ENCODE data around the gene GPBP1L1. TPM values are rescaled to one million over a fixed set of nuclear protein-coding genes. Genes with fewer than 3 reads are reported as not detected.

Gene GPBP1L1
- total and polyA plus RNA-seq, 2 of the 13 experiments (the other 11 are each of a cell fraction or from before 2014, with no cell fraction given), result 45.9 to 86.1 TPM

- TF ChIP-seq ZBTB21 (CRISPR knock-in tag; IDR thresholded peaks at IDR 0.05) (0 out of 2 replicates have a peak, but pooled peaks have one; percentile 9), ZNF775 (CRISPR knock-in tag; IDR thresholded peaks at IDR 0.05; ENCODE audit: borderline replicate concordance) (no peak), ZNF513 (CRISPR knock-in tag; conservative IDR thresholded peaks at IDR 0.05) (no peak), POGZ (CRISPR knock-in tag; IDR thresholded peaks at IDR 0.05) (0 out of 2 replicates have a peak, but pooled peaks have one; percentile 6), REXO4 (CRISPR knock-in tag; IDR thresholded peaks at IDR 0.05; ENCODE audit: borderline replicate concordance) (no peak), ZNF614 (CRISPR knock-in tag; IDR thresholded peaks at IDR 0.05; ENCODE audit: borderline replicate concordance) (0 out of 2 replicates have a peak, but pooled peaks have one; percentile 73), KDM2A (CRISPR knock-in tag; IDR thresholded peaks at IDR 0.05; ENCODE audit: borderline replicate concordance, low read depth) (peak; percentile 59; the same call in 1 of the 2 replicates), RXRA (CRISPR knock-in tag; IDR thresholded peaks at IDR 0.05) (no peak; the same call in none of the 2 replicates), ZNF34 (CRISPR knock-in tag; IDR thresholded peaks at IDR 0.05; ENCODE audit: borderline replicate concordance) (peak; percentile 86; the same call in 1 of the 2 replicates), AGO1 (IDR thresholded peaks at IDR 0.05; ENCODE audit: low read depth, low read length, poor library complexity, severe bottlenecking) (peak; percentile 76), HNRNPLL (IDR thresholded peaks at IDR 0.05; ENCODE audit: low read depth, low read length, poor library complexity, severe bottlenecking) (peak; percentile 99), ZNF747 (CRISPR knock-in tag; IDR thresholded peaks at IDR 0.05; ENCODE audit: borderline replicate concordance) (peak; percentile 73), REL (CRISPR knock-in tag; conservative IDR thresholded peaks at IDR 0.05) (no peak), ZBTB39 (CRISPR knock-in tag; IDR thresholded peaks at IDR 0.05) (no peak), SP2 (CRISPR knock-in tag; IDR thresholded peaks at IDR 0.05) (no peak), HOXA5 (CRISPR knock-in tag; IDR thresholded peaks at IDR 0.05) (no peak; the same call in 1 of the 2 replicates), ZNF878 (CRISPR knock-in tag; IDR thresholded peaks at IDR 0.05) (no peak), BCL3 (CRISPR knock-in tag; IDR thresholded peaks at IDR 0.05) (peak; percentile 32; the same call in 1 of the 2 replicates), TSC22D2 (CRISPR knock-in tag; IDR thresholded peaks at IDR 0.05; ENCODE audit: borderline replicate concordance) (peak; percentile 33), PATZ1 (CRISPR knock-in tag; IDR thresholded peaks at IDR 0.05) (peak; percentile 35), MTF2 (CRISPR knock-in tag; IDR thresholded peaks at IDR 0.05; ENCODE audit: borderline replicate concordance) (no peak), MLLT10 (CRISPR knock-in tag; IDR thresholded peaks at IDR 0.05) (no peak), KLF9 (CRISPR knock-in tag; IDR thresholded peaks at IDR 0.05; ENCODE audit: low read depth) (no peak)
Observed at GRCh38 chr1:45686288-45687013, at the start of gene GPBP1L1 (continued).
